ENCODE measurements around the gene DUSP5. TPM values are rescaled to one million over a fixed set of nuclear protein-coding genes. Genes with fewer than 3 reads are reported as not detected.

DUSP5 gene
- total and polyA plus RNA-seq, 2 of the 4 experiments (the other 2 are of a cell fraction), result 42.1 to 48.1 TPM

- H3K56ac ChIP-seq (ENCODE audit: extremely low read depth, insufficient read depth, low read length), result no peak overlapping the region
- no peak overlapping the region for H3K23ac ChIP-seq (ENCODE audit: low read depth, low read length)
- H2AK5ac ChIP-seq (ENCODE audit: low read depth, low read length), result no peak overlapping the region
- no peak overlapping the region for H2AFZ ChIP-seq (replicated peaks; ENCODE audit: low read length, poor library complexity)
- TF ChIP-seq ELK1 (IDR thresholded peaks at IDR 0.05; ENCODE audit: borderline replicate concordance, low read depth, low read length) (no peak), BHLHE40 (IDR thresholded peaks at IDR 0.05; ENCODE audit: low read depth, low read length) (no peak), MAFK (IDR thresholded peaks at IDR 0.05; ENCODE audit: low read depth, low read length) (no peak), RCOR1 (IDR thresholded peaks at IDR 0.05; ENCODE audit: insufficient replicate concordance, low read length) (no peak)
- ATAC-seq (ENCODE audit: low read depth) (peak; percentile 51), DNase-seq (no peak)
- H4K91ac ChIP-seq (ENCODE audit: insufficient read depth, low read depth, low read length), result no peak overlapping the region
- BruUV-seq (replicated peaks), result no TSS peak
- H2BK15ac ChIP-seq (ENCODE audit: low read depth, low read length), result no peak overlapping the region
- H3K4me3 ChIP-seq (ENCODE audit: insufficient read depth, low read depth, low read length), result no peak overlapping the region
- H4K8ac ChIP-seq (ENCODE audit: low read depth in 2 of 2, low read length in 2 of 2), result peak overlapping the region in 1 of 2 experiments; percentile 69; a peak in 2 of 4 replicates
- WGBS, 2 experiments (ENCODE audit: extremely low coverage in 2 of 2, insufficient read length in 1 of 2), result no CpG with 5 or more reads among the region's 2 CpGs
- no peak overlapping the region for H3K4ac ChIP-seq (ENCODE audit: low read depth, low read length)
- no peak overlapping the region for H3K18ac ChIP-seq (ENCODE audit: low read depth, low read length)
- H4K20me1 ChIP-seq (ENCODE audit: insufficient read depth, low read length), result no peaks in the 10 kb centered on the region
- H4K5ac ChIP-seq (ENCODE audit: low read depth, low read length), result no peak overlapping the region
- intact Hi-C loops (cut with micrococcal nuclease), result no loop called here
- ChIA-PET POLR2A (ENCODE audit: unreplicated experiment) (no interaction called here), CTCF (interaction anchor here (1.3 kb wide), 1 partner anchor 9 kb away, joined by 4 read pairs; no protein-coding TSS in a partner anchor)
- H3K36me3 ChIP-seq (ENCODE audit: control insufficient read depth, insufficient read depth, low read length), result no peaks in the 10 kb centered on the region
- no peak overlapping the region for H3K14ac ChIP-seq (replicated peaks; ENCODE audit: low read depth, low read length)
- no peaks in the 10 kb centered on the region for H3K9me1 ChIP-seq (ENCODE audit: insufficient read depth, low read length)
- H2BK20ac ChIP-seq (ENCODE audit: low read depth, low read length), result no peak overlapping the region
- no peak overlapping the region for H2BK5ac ChIP-seq (ENCODE audit: low read depth, low read length, poor library complexity, severe bottlenecking)
- dilution Hi-C loops (cut with HindIII; ENCODE audit: low sequenced_read_pairs, unreplicated experiment), result no loop called here
- no peak overlapping the region for H3K9ac ChIP-seq (ENCODE audit: low read depth, low read length)
- peaks cover 4% of the 10 kb centered on the region for H3K27me3 ChIP-seq (ENCODE audit: control insufficient read depth, insufficient read depth, low read length)
- in situ Hi-C loops (cut with MboI; ENCODE audit: low sequenced_read_pairs), result loop anchor here (25.0 kb wide), 1 partner anchor 642 kb away; the partner anchor contains the start of gene XPNPEP1
- peaks cover 3% of the 10 kb centered on the region; the same call in 1 of the 2 replicates for H3K4me1 ChIP-seq (ENCODE audit: control insufficient read depth, insufficient read depth, low read length)
- H3K79me1 ChIP-seq (ENCODE audit: low read depth in 1 of 2, low read length in 2 of 2), result no peaks in the 10 kb centered on the region
- H2AK9ac ChIP-seq (replicated peaks; ENCODE audit: low read depth, low read length, poor library complexity), result no peak overlapping the region
- H2BK120ac ChIP-seq (ENCODE audit: low read depth, low read length), result no peak overlapping the region
- H3K9me3 ChIP-seq (ENCODE audit: control insufficient read depth, insufficient read depth, low read length), result no peaks in the 10 kb centered on the region
- no peak overlapping the region for H3K27ac ChIP-seq (ENCODE audit: insufficient read depth, low read length)
- H3K4me2 ChIP-seq (ENCODE audit: low read depth, low read length), result no peak overlapping the region
These were observed 56.2 kb downstream of the DUSP5 start for GRCh38 chr10:110553905-110554304.
